Stimulated activated CD4-positive, alpha-beta T cell treated with anti-CD3 and anti-CD28 coated beads, Interleukin-15, amount 100 ng/mL, for 24 hours (primary cell): ENCODE results near the gene CFDP1.
A peak's percentile ranks its signal among the peaks of the same experiment; 100 is the strongest.

Experiments
- DNase-seq: peaks from one replicate; pipeline ENCODE4 v3.0.0-alpha.2; 2020

Gene CFDP1

GRCh38 chr16:75402159-75402820, 31.0 kb downstream of the CFDP1 start:
- no peak for DNase-seq

- DNase-seq: no peak
Observed at GRCh38 chr16:75401691-75402090, 31.6 kb downstream of the CFDP1 start.

GRCh38 chr16:75398333-75398732, 35.0 kb downstream of the CFDP1 start:
- no peak for DNase-seq

- no peak for DNase-seq
Observed at GRCh38 chr16:75394941-75395340, 38.4 kb downstream of the CFDP1 start.

GRCh38 chr16:75392906-75393305, 40.4 kb downstream of the CFDP1 start:
- DNase-seq: no peak

GRCh38 chr16:75390926-75391653, 42.2 kb downstream of the CFDP1 start:
- DNase-seq: no peak

- no peak for DNase-seq
Observed at GRCh38 chr16:75389096-75389690, 44.1 kb downstream of the CFDP1 start.

- DNase-seq: no peak
Observed at GRCh38 chr16:75387951-75388350, 45.4 kb downstream of the CFDP1 start.

GRCh38 chr16:75385507-75386152, 47.7 kb downstream of the CFDP1 start:
- no peak for DNase-seq

GRCh38 chr16:75383141-75383540, 50.2 kb downstream of the CFDP1 start:
- DNase-seq: no peak

GRCh38 chr16:75382611-75383010, 50.7 kb downstream of the CFDP1 start:
- no peak for DNase-seq

- no peak for DNase-seq
Observed at GRCh38 chr16:75380870-75381269, 52.4 kb downstream of the CFDP1 start.

- DNase-seq: peak; percentile 64
Observed at GRCh38 chr16:75379911-75380847, 53.1 kb downstream of the CFDP1 start.

- peak; percentile 30 for DNase-seq
Observed at GRCh38 chr16:75379339-75379738, 54.0 kb downstream of the CFDP1 start.

GRCh38 chr16:75378616-75379015, 54.7 kb downstream of the CFDP1 start:
- no peak for DNase-seq

GRCh38 chr16:75377729-75378386, 55.4 kb downstream of the CFDP1 start:
- no peak for DNase-seq

GRCh38 chr16:75376475-75377161, 56.7 kb downstream of the CFDP1 start:
- no peak for DNase-seq

- no peak for DNase-seq
Observed at GRCh38 chr16:75374388-75374787, 58.9 kb downstream of the CFDP1 start.

GRCh38 chr16:75372236-75372856, 61.0 kb downstream of the CFDP1 start:
- no peak for DNase-seq

GRCh38 chr16:75371171-75371570, 62.1 kb downstream of the CFDP1 start:
- DNase-seq: no peak

- DNase-seq: no peak
Observed at GRCh38 chr16:75364286-75364791, 69.0 kb downstream of the CFDP1 start.
